Measurements from ENCODE around the gene PRR19. TPM values are rescaled to one million over a fixed set of nuclear protein-coding genes. Genes with fewer than 3 reads are reported as not detected.

Gene PRR19
- total RNA-seq, 3 donors from 2014 or later, result 1.0 TPM; not detected in 2

DNA sequence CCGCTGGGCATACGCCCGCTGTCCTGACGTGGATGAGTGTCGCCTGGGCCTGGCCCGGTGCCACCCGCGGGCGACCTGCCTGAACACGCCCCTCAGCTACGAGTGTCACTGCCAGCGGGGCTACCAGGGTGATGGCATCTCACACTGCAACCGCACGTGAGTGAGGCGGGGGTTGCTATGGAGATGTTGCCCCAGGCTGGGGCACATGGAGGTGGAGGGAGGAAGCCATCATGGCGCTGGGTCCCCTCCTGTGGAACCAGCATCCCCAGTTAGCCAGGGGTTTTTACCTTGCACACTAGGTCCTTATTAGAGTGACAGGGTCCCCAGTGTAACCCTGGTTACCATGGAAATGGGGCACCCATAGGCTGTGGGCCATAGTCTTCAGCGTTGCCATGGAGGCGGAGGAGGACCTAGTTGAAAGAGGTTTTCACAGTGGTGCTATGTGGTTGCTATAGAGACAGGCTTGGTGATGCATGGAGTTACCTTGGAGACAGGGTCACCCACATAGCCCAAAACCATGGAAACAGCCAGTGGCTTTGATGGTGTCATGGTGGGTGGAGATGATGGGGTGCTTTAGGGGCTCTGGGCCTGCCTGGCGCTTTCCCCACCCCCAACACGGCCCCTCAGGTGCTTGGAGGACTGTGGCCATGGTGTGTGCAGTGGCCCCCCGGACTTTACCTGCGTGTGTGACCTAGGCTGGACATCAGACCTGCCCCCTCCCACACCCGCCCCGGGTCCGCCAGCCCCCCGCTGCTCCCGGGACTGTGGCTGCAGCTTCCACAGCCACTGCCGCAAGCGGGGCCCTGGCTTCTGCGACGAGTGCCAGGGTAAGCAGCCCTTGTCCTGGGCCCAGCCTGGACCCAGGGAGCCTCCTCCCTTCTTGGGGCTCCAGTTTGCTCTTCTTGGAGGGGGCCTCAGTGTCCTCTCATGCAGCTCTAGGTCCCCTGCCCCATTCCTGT, 50.6 kb downstream of the PRR19 start:
- Histone ChIP-seq H3K4me1 (ENCODE audit: low read depth) (no peaks in the 10 kb centered on the region), H3K36me3 (ENCODE audit: low read depth) (no peaks in the 10 kb centered on the region), H3K4me3 (no peak overlapping the region), H3K9me3 (no peaks in the 10 kb centered on the region)
- no peak for ATAC-seq
- no peak for TF ChIP-seq CTCF (IDR thresholded peaks at IDR 0.05)
- intact Hi-C loops (cut with DNase I, micrococcal nuclease), result no loop called here
- DNase-seq, result no peak

- no peaks in the 10 kb centered on the region for H3K9me3 ChIP-seq
- DNase-seq (no peak), ATAC-seq (no peak)
- H3K4me1 ChIP-seq (ENCODE audit: low read depth), result no peaks in the 10 kb centered on the region
- intact Hi-C loops (cut with DNase I, micrococcal nuclease), result no loop called here
- no peaks in the 10 kb centered on the region for H3K36me3 ChIP-seq (ENCODE audit: low read depth)
- TF ChIP-seq CTCF (IDR thresholded peaks at IDR 0.05), result no peak
- no peak overlapping the region for H3K4me3 ChIP-seq
Measured at GRCh38 chr19:42353341-42354015, 51.5 kb downstream of the PRR19 start.

- no peaks in the 10 kb centered on the region for H3K9me3 ChIP-seq
Measured at GRCh38 chr19:42355896-42356295, 54.0 kb downstream of the PRR19 start.

GRCh38 chr19:42356686-42357085, 54.8 kb downstream of the PRR19 start:
- Histone ChIP-seq H3K9me3 (no peaks in the 10 kb centered on the region), H3K4me1 (ENCODE audit: low read depth) (no peaks in the 10 kb centered on the region), H3K4me3 (no peak overlapping the region), H3K36me3 (ENCODE audit: low read depth) (no peaks in the 10 kb centered on the region)
- no peak for TF ChIP-seq CTCF (IDR thresholded peaks at IDR 0.05)
- DNase-seq (no peak), ATAC-seq (no peak)
- intact Hi-C loops (cut with DNase I, micrococcal nuclease), result no loop called here

More at GRCh38 chr19:42355896-42356295, 54.0 kb downstream of the PRR19 start:
- Histone ChIP-seq H3K4me1 (ENCODE audit: low read depth) (no peaks in the 10 kb centered on the region), H3K4me3 (no peak overlapping the region), H3K36me3 (ENCODE audit: low read depth) (no peaks in the 10 kb centered on the region)
- no peak for TF ChIP-seq CTCF (IDR thresholded peaks at IDR 0.05)
- no peak for ATAC-seq
- intact Hi-C loops (cut with DNase I, micrococcal nuclease), result no loop called here
- DNase-seq, result no peak

GRCh38 chr19:42357290-42357689, 55.4 kb downstream of the PRR19 start:
- DNase-seq (no peak), ATAC-seq (no peak)
- no peaks in the 10 kb centered on the region for H3K4me1 ChIP-seq (ENCODE audit: low read depth)
- H3K4me3 ChIP-seq, result no peak overlapping the region
- intact Hi-C loops (cut with DNase I, micrococcal nuclease), result no loop called here
- TF ChIP-seq CTCF (IDR thresholded peaks at IDR 0.05), result no peak
- no peaks in the 10 kb centered on the region for H3K36me3 ChIP-seq (ENCODE audit: low read depth)
- H3K9me3 ChIP-seq, result no peaks in the 10 kb centered on the region

Small RNA genes lying within 50 kb of the gene (microRNA-seq; reads per million reads assigned to microRNA genes)
- gene MIR8077, result not detected

Other genes with a start within 250 kb of the PRR19 start
- 10 to 100 TPM in 1 of 3 donors, 1 to 10 TPM in 1, under 1 TPM in 1; 0.67 to 25.8 (median 2.0) TPM for gene GRIK5, start 231.9 kb upstream of the PRR19 start, total RNA-seq
- 10 to 100 TPM; 11.2 to 17.5 (median 17.0) TPM for gene ZNF574, start 226.0 kb upstream of the PRR19 start, total RNA-seq
- 1 to 10 TPM; 3.9 to 6.8 (median 6.1) TPM for gene POU2F2, start 169.7 kb upstream of the PRR19 start, total RNA-seq
- gene DEDD2, start 84.5 kb upstream of the PRR19 start, total RNA-seq, result 10 to 100 TPM; 28.0 to 40.1 (median 35.7) TPM
- 10 to 100 TPM in 2 of 3 donors, 1 to 10 TPM in 1; 9.9 to 13.4 (median 10.4) TPM for gene ZNF526, start 81.8 kb upstream of the PRR19 start, total RNA-seq
- gene GSK3A, start 59.5 kb upstream of the PRR19 start, total RNA-seq, result 10 to 100 TPM; 41.8 to 52.0 (median 46.9) TPM
- 10 to 100 TPM; 35.7 to 75.2 (median 42.0) TPM for gene ERF, start 47.0 kb upstream of the PRR19 start, total RNA-seq
- gene CIC, start 32.9 kb upstream of the PRR19 start, total RNA-seq, result 10 to 100 TPM; 47.3 to 78.0 (median 50.0) TPM
- 10 to 100 TPM; 15.3 to 32.6 (median 22.9) TPM for gene PAFAH1B3, start 492 bp downstream of the PRR19 start, total RNA-seq
- under 1 TPM in 2 of 3 donors, not detected in 1; 0.17 to 0.63 TPM for gene TMEM145, start 11.2 kb downstream of the PRR19 start, total RNA-seq
- 10 to 100 TPM; 17.6 to 27.0 (median 23.9) TPM for gene MEGF8, start 23.5 kb downstream of the PRR19 start, total RNA-seq
- gene CNFN, start 88.2 kb downstream of the PRR19 start, total RNA-seq, result 1 to 10 TPM; 1.7 to 4.0 (median 3.6) TPM
- 10 to 100 TPM in 2 of 3 donors, 1 to 10 TPM in 1; 7.9 to 11.7 (median 10.0) TPM for gene LIPE, start 125.3 kb downstream of the PRR19 start, total RNA-seq
- gene CXCL17, start 140.8 kb downstream of the PRR19 start, total RNA-seq, result not detected
- gene CEACAM1, start 226.3 kb downstream of the PRR19 start, total RNA-seq, result 1,000 to 10,000 TPM in 2 of 3 donors, 100 to 1,000 TPM in 1; 591 to 2,323 (median 1,343) TPM

Data from mucosa of descending colon (tissue), 3 donors.